ENCODE results near the gene MPPED1.

The MPPED1 gene

DNA sequence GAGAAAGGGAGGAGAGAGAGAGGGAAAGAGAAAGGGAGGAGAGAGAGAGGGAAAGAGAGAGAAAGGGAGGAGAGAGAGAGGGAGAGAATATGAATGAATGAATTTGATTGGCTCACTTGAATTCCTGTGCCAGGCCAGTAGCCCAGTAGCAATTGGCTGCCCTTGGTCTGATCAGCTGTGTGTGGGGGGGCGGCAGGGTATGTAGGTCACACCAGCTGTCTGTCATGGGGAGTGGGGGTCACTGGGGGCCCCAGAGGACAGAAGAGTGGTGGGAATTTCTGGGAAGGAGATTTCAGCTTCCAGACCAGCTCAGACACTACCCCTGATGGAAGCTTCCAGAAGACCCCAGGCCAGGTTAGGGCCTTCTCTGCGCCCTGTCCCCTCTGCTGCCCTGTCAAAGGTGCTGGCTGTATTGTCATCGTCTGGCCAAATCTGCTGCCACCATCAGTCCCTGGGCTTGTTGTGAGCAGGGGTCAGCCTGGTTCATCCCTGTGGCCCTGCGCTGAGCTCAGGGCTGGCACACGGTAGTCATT is 21.1 kb downstream of the MPPED1 start:
- DNase-seq: no peak

DNA sequence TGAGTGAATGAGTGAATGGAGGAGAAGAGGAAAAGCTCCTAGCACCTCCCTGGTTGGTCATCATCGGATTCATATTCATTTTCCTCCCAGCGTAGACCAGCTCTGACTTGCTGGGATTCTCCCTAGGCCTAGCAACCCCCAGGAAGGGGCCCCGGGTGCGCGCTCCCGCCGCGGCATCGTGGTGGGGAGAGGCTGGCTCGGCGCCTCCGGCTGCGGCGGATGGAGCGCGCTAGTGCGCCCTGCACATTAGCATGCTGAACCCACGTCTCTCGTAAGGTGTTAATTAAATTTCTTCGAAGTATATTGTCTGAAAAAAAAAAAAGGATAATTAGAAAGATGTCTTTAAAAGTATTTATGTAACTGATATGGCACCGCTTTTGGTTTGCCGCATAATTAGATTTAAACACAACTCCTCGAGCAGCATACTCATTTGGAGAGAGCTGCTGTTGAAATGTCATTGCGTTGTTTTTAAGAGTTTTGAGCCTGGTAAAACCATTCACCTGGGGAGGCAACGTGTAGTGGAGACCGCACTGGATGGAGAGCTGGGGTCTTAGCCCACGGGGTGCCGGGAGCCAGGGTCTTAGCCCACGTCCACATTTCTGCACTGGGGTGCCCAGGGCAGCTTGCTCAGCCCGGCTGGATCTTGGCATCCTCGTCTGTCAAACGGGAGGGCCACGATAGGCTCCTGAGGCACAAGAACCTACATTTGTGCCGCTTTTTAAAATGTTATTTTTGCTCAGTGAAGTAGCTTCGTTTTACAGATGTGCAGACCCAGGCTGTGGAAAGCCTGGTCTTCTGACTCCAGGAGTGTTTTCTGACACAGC is 21.8 kb downstream of the MPPED1 start:
- no peak for DNase-seq

DNA sequence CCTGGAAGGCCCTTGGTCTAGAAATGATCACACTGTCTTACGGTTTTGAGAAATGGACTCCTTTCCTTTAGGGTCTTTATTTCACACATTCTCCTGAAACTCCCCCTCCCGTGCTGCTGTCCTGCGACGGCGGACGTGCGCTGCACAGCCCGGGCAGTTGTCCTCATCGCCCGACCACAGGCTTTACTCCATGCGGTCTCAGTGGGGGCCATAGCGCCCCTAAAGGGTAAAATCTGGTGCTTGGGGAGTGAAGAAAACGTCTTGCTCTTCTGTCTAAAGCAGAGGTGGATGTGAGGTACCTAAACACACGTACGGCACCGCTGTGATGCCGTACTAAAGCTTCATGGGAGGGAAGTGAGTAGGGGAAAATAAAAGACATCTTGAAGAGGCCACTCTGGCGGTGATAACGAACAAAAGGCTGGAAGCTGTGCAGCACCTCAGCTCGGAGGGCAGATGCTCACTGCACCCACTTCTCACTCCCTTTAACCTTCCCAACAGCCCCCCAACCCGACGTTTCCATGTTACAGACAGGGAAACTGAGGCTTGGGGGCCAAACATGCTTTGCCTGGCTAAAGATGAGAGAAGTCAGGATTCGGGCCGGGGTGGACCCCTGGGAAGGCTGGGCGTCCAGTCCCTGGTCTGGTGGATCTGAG is 22.6 kb downstream of the MPPED1 start:
- no peak for DNase-seq

DNA sequence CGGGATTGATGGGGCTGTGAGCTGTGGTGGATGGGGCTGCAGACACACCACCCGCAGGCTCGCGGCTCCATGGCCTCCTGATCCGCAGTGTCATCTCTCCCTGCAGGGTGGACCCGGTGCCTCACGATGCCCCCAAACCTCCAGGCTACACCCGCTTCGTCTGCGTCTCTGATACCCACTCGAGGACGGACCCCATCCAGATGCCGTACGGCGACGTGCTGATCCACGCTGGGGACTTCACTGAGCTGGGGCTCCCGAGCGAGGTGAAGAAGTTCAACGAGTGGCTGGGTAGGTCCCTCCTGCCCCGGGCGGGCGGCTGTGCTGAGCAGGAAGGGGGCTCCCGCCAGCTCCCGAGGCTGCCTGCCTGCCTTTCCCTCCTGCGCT is 23.1 kb downstream of the MPPED1 start:
- DNase-seq: no peak

DNA sequence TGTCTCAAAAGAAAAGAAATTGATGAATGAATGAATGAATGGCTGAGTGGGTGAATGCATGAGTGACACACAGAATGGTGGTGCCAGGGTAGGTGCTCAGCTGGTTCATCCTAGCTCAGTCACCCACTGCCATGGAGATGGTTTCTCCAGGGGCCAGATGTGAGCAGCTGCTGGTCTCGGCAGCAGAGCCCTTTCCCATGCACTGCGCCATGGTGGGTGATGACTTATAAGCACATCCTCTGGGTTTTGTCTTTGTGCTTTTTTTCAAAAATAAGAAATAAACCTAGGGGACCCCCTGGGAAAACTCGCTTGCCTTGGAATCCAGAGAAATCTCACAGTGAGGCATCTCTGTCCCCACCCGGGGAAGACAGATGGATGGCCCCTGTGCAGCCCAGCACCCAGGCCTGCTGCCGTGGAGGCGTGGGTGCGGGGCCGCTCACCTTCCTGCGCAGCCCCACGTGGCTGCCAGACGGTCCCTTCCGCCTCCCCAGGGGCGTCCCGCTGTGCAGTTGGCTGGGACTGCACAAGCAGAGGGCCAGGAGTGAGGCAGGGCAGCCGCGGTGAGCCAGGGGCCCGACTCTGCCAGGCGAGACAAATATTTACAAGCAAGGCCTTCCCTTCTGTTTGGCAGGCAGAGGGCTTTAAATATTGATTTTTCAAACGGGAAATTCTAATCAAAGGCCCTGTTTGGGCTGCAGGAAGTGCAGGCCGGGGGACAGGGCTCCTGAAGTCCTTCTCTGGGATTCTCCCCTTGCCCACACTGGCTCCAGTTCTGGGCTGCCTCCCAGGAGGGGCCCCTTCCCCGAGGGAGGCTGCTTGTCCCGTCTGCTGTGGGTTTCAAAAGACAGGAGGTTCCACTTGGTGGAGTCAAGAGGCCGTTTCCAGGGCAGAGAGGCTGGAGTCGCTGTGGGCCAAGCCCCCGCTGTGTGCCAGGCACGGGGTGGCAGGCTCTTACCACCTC is 24.3 kb downstream of the MPPED1 start:
- no peak for DNase-seq

DNA sequence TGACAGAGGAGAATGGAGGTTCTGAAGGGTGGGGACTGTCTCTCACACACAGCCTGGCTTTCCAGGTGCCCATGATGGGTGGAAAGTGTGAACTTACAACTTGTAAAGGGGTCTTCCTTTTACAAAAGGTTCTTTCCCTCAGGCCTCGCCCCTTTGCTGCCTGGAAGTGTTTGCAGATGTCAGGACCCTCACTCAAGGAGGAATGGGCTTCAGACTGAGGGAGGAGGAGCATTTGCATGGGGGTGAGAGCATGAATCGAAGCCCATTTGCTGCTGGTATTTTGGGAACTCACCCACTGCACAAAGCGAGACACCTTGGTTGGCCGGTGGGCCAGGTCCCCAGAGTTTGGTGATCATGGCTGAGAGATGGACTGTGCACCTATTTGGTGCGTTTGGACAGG is 25.1 kb downstream of the MPPED1 start:
- no peak for DNase-seq

DNA sequence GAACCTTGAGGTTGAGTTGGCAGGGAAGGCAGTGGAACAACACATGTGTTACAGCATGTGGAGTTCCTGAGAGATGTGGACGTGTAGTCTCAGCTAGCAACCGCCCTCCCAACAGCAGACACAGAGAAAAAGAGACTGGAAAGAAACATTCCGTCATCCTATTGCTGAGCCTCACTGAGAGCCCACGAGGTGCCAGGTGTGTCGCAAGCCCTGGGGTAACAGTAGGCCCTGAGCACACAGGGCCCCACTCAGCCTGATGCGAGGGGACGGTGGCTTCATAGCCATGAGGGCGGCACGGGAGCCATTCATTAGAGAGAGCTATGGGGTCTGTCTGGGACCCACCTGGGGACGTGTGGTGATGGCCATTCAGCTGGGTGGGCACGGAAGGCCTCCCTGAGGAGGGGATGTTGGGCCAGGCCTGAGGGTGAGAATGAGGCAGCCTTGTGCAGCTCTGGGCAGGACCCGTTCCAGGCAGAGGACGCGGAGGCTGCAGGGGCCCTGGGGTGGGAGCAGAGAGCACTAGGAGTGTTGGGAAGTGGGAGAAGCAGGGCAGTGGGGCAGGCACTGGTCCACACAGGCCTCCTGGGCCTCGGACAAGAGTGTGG is 26.2 kb downstream of the MPPED1 start:
- no peak for DNase-seq

DNA sequence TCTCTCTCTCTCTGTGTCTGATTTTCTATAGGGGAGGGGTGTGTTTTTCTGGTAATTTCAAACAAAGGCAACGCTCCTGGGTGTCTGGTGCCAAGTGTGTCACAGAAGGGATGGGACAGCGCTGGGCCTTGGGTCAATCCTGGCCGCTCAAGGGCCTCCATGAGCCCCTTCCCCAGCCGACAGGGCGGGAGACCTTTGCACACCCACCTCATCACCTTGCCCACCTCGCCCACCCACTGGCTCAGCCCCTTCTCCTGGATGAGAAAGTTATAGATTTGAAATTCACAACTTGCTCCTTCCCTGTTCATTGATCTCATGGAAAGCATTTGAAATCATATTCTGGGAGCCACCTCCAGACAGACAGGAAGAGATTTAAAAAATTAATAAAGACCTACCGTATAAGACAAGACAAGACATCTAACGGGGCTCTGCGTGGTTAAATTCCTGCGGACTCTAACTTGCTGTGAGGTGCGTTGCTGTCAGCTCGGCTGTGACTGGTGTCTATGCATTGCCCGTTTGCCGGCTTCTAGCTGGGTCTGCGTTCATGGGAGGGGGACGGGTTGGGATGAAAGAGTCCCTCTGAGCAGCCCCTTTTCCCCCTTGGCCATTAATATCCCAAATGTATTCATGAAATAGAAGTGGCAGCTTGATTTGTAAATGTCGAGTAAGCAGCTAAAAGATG is 27.0 kb downstream of the MPPED1 start:
- DNase-seq: no peak

DNA sequence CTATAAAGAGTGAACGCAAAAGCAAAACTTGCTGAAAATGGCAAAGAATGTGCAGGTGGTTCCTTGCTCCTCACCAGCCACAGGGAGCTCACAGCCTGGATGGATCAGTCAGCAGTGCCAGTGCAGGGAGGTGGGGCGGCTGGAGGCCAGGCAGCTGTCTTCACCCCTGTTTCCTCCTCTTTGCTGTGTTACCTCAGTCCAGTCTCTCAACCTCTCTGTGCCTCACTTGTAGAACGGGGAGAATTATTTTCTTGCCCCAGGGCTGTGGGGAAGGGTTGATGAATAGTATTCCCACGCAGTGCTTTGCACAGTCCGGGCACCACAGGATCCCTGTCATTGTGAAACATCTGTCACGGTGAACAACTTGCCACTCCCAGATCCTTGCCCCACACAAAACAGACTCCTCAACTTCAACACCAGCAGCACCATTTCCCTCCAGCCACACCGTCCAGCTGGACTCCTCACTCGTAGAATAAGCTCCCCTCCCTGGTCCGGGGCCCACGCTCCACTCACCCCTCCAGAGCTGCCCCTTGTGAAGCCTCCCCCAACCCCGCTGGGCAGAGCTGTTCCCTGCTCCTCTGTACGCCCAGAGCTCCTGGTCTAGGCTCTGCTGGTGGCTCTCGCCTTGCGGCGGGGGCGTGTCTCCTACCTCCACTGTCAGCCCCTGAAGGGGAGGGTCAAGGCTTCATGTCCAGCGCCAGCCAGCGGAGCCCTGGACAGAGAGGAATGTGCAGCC is 27.7 kb downstream of the MPPED1 start:
- no peak for DNase-seq

DNA sequence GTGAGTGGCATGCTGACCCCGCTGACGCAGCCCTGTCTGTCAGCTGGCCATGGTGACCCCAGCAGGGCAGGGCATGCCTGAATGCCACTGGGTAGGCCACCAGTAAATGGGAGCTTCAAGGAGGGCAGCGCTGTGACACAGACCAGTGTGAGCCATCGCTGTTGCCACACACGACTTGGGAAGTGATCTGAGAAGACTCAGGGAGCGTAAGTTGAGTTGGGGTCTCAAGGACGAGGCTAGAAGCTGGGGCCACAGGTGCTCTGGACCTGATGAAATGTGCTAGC is 28.2 kb downstream of the MPPED1 start:
- no peak for DNase-seq

DNA sequence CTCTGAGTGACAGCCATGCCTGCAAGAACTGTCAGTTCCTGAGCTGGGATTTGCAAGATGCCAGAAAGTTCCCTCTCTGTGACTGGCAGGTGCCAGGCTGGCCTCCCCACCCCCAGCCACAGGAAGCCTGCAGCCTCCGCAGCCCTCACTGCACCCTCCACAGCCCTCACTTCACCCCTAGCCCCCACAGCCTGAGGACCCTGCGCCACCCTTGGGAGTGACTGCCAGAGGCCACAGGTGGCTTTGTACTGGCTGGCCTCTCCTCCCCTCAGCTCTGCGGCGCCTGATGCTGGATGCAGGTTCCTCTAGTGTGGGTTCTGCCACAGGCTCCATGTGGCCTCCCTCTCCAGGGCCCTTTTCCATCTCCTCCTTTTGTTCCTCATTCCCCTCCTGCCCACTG is 28.7 kb downstream of the MPPED1 start:
- DNase-seq: no peak

DNA sequence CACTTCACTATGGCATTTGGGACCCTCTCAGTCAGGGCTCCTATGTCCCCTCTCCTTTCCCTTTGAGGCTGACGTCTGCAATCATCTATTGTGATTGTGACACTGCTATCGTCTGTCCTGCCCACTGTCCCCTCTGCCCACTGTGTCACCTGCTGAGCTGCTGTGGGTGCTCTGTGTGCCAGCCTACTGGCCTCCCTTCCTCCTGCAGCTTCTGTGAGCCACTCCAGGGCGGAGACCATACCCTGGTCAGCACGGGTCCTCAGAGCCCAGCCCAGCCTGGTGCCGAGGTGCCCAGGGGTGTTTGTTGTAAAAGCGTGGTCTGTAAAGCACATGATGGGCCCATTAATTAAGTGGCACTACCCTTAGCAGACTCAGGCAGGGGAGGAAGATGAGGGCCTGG is 29.4 kb downstream of the MPPED1 start:
- DNase-seq: no peak

DNA sequence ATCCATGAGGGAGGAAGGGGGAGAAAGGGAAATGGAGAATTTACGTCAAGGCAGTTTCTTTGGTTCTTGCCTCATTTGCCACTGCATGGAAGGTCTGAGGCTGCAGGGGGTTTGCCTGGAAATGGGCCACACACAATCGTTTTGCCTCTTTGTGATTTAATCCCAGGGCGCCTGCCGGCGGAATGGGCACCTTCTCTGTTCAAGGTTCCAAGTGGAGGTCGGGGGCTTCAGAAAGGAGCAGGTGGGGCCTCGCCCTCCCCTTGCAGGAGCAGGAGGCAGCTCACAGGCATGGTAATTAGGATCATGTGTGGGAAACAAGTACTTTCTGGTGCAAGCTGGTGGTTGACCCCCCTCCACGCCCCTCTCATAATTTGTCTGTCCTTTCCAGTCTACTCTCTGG is 29.9 kb downstream of the MPPED1 start:
- DNase-seq: no peak

DNA sequence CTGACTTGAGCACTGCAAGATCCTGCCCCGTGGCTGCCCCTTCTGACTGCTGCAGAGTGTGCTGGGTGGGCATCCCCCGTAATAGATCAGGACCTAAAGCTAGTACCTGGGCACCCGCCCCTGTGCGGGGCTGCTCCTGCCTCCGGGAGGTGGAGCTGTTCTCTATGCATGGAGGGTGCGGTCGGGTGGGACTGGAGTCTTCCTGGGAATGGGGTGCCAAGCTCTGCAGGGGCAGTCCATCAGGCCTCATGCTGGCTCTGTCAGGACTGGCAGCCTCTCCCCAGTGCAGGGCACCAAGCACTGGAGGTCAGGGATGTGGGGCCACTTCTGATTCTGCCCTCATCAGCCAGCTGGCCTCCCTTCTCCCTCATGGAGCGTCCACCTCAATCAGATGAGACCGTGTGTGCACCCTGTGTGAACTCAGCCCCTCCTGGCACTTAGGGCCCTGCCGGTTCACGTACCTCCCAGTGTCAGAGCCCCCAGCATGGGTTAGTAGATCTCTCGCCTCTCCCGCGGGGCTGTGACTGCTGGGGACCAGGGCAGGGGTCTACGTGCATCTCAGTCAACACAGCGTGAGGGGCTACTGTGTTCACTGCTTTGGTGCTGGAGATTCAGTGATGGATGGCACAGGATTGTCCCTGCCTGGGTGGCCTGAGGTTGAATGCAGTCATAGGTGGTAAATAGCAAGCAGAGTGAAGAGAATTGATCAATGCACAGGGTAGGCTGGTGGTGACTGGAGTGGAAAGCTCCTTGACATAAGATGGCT is 30.8 kb downstream of the MPPED1 start:
- DNase-seq: no peak

DNA sequence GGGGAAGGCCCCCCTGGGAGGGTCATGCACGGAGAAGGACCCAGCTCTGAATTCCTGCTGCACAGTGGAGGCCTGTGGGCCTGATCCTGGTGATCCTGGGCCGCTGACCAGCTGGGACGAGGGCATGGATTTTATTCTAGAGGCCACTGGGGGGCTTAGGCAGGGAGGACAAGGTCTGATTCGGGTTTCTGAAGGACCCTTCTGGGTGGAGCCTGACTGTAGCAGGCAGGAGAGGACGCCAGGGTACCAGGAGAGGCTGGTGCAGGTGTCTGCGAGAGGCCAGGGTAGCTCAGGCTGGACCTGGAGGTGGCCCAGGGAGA is 31.3 kb downstream of the MPPED1 start:
- no peak for DNase-seq

DNA sequence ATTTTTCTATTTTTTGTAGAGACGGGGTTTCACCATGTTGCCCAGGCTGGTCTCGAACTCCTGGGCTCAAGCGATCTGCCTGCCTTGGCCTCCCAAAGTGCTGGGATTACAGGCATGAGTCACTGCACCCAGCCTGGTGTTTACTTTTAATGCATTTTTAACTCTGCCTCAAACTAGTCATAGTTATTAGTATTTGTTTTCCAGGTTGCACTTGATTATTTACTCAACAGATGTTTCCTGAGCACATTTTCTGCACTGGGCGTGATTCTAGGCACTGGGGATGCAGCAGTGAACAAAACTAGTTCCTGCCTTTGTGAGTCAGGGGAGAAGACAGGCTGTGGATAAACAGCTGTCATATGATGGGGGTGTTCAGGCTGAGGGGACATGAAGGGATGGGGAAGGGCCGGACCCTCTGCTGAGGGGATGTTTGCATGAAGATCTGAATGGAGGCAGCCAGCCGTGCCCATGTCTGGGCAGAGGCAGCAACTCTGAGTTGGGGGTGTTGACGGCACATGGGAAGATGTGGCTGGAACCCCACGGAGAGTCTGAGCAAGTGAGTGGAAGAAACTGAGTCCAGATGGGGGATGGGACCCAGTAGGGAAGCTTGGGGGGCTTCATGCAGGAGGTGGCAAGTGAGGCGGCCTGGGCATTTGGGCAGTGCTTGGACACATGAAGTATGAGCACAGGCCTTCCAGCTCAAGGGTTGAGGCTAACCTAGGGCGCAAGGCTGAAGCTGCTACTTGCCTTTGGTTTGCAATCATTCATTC is 34.4 kb downstream of the MPPED1 start:
- no peak for DNase-seq

DNA sequence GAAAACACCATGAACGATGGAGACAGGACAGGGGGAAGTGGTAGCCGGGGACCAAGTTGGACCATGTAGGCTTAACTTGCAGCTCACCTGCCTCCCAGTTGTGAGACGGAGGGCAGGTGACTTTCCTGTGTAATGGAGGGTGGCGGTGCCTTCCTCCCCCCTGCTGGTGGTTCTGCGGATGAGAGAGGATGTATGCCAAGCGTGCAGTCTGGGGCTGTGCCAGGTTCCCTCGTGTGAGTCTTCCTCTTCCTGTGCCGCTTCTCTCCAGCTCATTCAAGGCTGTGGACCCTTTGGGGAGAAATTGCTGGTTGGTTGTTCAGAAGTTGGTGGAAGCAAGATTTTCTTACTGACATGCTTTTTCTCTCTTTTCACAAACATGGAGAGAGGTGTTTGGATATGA is 35.1 kb downstream of the MPPED1 start:
- no peak for DNase-seq

DNA sequence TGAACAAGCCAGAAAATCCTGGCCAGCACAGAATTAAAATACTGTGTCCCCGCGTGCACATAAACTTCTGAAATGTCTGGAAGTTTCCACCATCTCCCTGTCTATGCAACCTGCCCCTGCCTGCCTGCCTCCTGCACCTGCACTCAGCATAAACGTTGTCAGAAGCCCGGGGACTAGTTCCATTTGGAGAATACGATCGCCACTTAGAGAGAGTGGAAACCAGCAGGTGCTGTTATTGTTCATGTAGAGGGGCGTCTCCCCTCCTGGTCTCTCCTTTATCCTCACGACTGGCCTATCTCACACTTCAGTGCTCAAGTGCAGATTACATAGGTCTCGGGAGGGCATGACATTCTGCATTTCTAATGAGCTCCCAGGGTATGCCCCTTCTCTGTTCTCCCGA is 35.6 kb downstream of the MPPED1 start:
- DNase-seq: no peak

DNA sequence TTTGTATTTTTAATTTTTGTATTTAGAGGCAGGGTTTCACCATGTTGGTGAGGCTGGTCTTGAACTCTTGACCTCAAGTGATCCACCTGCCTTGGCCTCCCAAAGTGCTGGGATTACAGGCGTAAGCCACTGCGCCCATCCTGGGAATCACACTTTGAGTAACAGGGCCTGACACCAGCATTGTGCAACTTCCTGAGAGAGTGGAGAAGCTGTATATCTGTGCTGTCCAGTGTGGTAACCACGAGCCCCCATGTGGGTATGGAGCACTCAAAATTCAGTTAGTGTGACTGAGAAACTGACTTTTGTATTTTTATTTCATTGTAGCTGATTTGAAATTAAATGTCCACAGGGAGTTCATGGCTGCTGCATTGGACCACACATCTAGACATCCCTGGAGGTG is 36.2 kb downstream of the MPPED1 start:
- no peak for DNase-seq

DNA sequence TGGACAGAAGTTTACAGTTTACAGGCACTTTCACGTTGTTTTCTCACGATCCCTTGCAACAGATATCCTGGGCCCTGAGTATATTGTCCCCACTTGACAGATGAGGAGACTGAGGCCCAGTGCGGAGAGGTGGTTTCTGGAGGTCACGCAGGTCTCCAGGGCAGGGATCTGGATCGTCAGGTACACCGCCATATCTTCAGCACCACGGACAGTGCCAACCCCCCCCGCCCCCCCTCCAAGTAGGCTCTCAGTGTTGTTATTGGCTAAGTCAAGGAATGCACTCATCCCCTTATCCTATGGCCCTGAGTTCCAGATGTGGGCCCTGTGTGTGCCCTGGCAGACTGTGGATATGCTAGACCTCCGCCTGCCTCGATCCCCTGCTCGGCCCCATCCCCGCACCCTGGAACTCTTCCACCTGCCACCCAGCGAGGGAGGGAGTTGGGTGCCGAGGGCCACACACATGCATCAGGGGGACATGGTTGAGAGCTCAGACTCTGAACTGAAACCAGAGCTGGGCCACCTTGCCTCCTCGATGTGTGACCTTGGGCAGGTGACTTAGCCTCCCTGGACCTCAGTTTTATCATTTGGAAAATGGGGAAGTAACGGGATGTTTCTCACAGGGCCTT is 37.5 kb downstream of the MPPED1 start:
- DNase-seq: no peak

Measured in stimulated activated CD4-positive, alpha-beta T cell treated with anti-CD3 and anti-CD28 coated beads, Interleukin-4, amount 100 ng/mL, for 4 hours (primary cell).